Caco-2 (cell line): Measurements from ENCODE around the gene LDLRAD3. TPM values are rescaled to one million over a fixed set of nuclear protein-coding genes. Genes with fewer than 3 reads are reported as not detected.
A peak's percentile ranks its signal among the peaks of the same experiment; 100 is the strongest.

ENCODE experiments used
- BruUV-seq: library from RNA; stranded (reverse); fragments of 400-500 nt; replicated peaks from 2 replicates; lab custom pipeline; 2021; lab: Mats Ljungman, UMichigan
- CTCF ChIA-PET: fragments of 300-600 bp; sonication (Branson Sonifier 250); formaldehyde crosslinking; loops from one replicate; lab custom pipeline; 2022; ENCODE audit warnings: antibody characterized with exemption; lab: Charles Lee
- POLR2A ChIA-PET: fragments of 300-600 bp; sonication (Branson Sonifier 250); formaldehyde crosslinking; loops from one replicate; lab custom pipeline; 2022; ENCODE audit warnings: antibody characterized with exemption; lab: Charles Lee
- DNase-seq, 2 experiments: peaks; one replicate each; pipeline versions ENCODE4 v3.0.0 to v3.0.0-alpha.2; 2020 to 2022
- H3K27me3 ChIP-seq: replicated peaks from 2 replicates; pipeline ENCODE4 v1.6.0; 2011; ENCODE audit warnings: low read length; ENCODE audit not compliant: control insufficient read depth, insufficient read depth
- H3K36me3 ChIP-seq: 2 replicates; pipeline ENCODE4 v1.5.1; 2011; ENCODE audit warnings: low read length; ENCODE audit not compliant: control insufficient read depth, insufficient read depth
- H3K4me1 ChIP-seq: fragments of 250-450 bp; sonication (Bioruptor Pico); 2 replicates; pipeline ENCODE4 v1.5.1; 2020; ENCODE audit warnings: mild to moderate bottlenecking
- H3K4me3 ChIP-seq: 2 replicates; pipeline ENCODE4 v1.5.1; 2011; ENCODE audit warnings: low read depth, mild to moderate bottlenecking, control low read depth, low read length
- H3K9me3 ChIP-seq: fragments of 250-450 bp; sonication (Bioruptor Pico); 2 replicates; pipeline ENCODE4 v1.5.1; 2020; ENCODE audit warnings: mild to moderate bottlenecking, moderate library complexity
- H3K27ac Mint-ChIP-seq: one replicate; pipeline ENCODE4 v1.8.0; 2022; ENCODE audit warnings: mixed read lengths; ENCODE audit not compliant: unreplicated experiment
- H3K27me3 Mint-ChIP-seq: one replicate; pipeline ENCODE4 v1.8.0; 2022; ENCODE audit warnings: mixed read lengths; ENCODE audit not compliant: insufficient read depth, unreplicated experiment
- H3K36me3 Mint-ChIP-seq: one replicate; pipeline ENCODE4 v1.8.0; 2022; ENCODE audit warnings: mild to moderate bottlenecking, mixed read lengths; ENCODE audit not compliant: insufficient read depth, unreplicated experiment
- H3K4me1 Mint-ChIP-seq: one replicate; pipeline ENCODE4 v1.8.0; 2022; ENCODE audit warnings: low read depth, mixed read lengths; ENCODE audit not compliant: unreplicated experiment
- H3K4me3 Mint-ChIP-seq: one replicate; pipeline ENCODE4 v1.8.0; 2022; ENCODE audit warnings: mild to moderate bottlenecking, moderate library complexity, mixed read lengths; ENCODE audit not compliant: unreplicated experiment
- H3K9me3 Mint-ChIP-seq: one replicate; pipeline ENCODE4 v1.8.0; 2022; ENCODE audit warnings: mixed read lengths; ENCODE audit not compliant: unreplicated experiment
- intact Hi-C: fragments of 100-400 bp; cut with micrococcal nuclease; formaldehyde crosslinking; loops from one replicate; pipeline ENCODE4 v1.10.0; 2022; ENCODE audit not compliant: unreplicated experiment
- total RNA-seq: library from RNA; stranded (reverse); gene quantifications from 2 replicates; pipeline ENCODE4 v1.2.3, GENCODE V29; 2022
- TF ChIP-seq, protein P1 (sequence below), 2 experiments: fragments of 200-600 bp in 1 of 2; IDR thresholded peaks; 1 replicate in 1 of 2; 2 replicates in 1 of 2; pipeline versions ENCODE4 v1.5.1 to v1.8.0; 2011 to 2022; ENCODE audit warnings: antibody characterized with exemption in 1 of 2, control low read depth in 1 of 2, inconsistent platforms in 1 of 2, low read depth in 1 of 2, low read length in 1 of 2, mild to moderate bottlenecking in 1 of 2, moderate library complexity in 1 of 2; ENCODE audit not compliant: insufficient read depth in 1 of 2, severe bottlenecking in 1 of 2, unreplicated experiment in 1 of 2

Gene LDLRAD3
- total RNA-seq, 1 experiment from 2014 or later, result 9.9 TPM

DNA sequence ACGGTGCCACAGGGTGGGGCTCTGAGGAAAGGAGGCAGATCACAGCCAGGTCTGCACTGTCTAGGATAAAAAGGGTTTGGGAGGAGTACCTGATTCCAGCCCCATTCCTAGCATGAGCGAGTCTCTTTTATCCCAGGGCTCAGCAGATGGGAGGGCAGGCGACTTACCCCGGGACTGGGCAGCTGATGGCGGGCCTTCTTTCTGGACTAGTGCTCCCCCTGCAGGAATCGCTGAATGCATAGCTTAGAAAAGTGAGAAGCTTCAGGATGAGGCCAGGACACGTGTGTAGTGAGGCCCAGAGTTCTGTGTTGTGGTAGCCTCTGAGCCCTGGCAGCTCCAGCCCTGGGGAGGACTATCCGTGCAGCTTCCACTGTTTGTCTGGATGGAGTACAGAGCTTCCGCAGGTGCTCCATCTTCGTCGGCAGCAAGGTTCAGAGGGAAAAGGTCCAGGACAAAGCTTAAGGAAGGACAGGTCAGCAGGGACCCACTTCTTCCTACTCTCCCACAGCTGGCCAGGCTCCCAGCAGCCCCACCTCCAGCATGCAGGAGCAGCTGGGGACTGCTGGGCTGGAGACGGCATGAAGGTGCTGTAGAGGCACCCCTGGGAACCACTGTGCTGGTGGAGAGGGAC, 315.0 kb downstream of the LDLRAD3 start:
- intact Hi-C loops, result loop anchor here (1.0 to 5.0 kb wide), 5 partner anchors 67 to 644 kb away; no protein-coding TSS in a partner anchor
- peaks cover 12% of the 10 kb centered on the region for H3K4me1 Mint-ChIP-seq
- no peaks in the 10 kb centered on the region for H3K27me3 ChIP-seq
- H3K4me1 ChIP-seq, result peaks cover 12% of the 10 kb centered on the region; the same call in 1 of the 2 replicates
- no TSS peak for BruUV-seq
- H3K4me3 ChIP-seq, result no peak overlapping the region
- DNase-seq, result peak; percentile 73 to 76
- H3K36me3 ChIP-seq, result no peaks in the 10 kb centered on the region
- no peaks in the 10 kb centered on the region for H3K9me3 ChIP-seq
- TF ChIP-seq, protein P1, sequence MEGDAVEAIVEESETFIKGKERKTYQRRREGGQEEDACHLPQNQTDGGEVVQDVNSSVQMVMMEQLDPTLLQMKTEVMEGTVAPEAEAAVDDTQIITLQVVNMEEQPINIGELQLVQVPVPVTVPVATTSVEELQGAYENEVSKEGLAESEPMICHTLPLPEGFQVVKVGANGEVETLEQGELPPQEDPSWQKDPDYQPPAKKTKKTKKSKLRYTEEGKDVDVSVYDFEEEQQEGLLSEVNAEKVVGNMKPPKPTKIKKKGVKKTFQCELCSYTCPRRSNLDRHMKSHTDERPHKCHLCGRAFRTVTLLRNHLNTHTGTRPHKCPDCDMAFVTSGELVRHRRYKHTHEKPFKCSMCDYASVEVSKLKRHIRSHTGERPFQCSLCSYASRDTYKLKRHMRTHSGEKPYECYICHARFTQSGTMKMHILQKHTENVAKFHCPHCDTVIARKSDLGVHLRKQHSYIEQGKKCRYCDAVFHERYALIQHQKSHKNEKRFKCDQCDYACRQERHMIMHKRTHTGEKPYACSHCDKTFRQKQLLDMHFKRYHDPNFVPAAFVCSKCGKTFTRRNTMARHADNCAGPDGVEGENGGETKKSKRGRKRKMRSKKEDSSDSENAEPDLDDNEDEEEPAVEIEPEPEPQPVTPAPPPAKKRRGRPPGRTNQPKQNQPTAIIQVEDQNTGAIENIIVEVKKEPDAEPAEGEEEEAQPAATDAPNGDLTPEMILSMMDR (IDR thresholded peaks at IDR 0.05; ENCODE audit: insufficient read depth in 1 of 2, low read depth in 1 of 2, low read length in 1 of 2, severe bottlenecking in 1 of 2, unreplicated experiment in 1 of 2), result peak; percentile 62 to 79
- no peaks in the 10 kb centered on the region for H3K9me3 Mint-ChIP-seq
- peak overlapping the region; percentile 43 for H3K27ac Mint-ChIP-seq
- H3K36me3 Mint-ChIP-seq, result no peaks in the 10 kb centered on the region
- no peak overlapping the region for H3K4me3 Mint-ChIP-seq
- ChIA-PET POLR2A (no interaction called here), CTCF (interaction anchor here (0.6 to 2.3 kb wide), 15 partner anchors 9 to 641 kb away, joined by 3 to 51 read pairs (median 4); partner anchors contain the start of gene FJX1)
- no peaks in the 10 kb centered on the region for H3K27me3 Mint-ChIP-seq

- peaks cover 8% of the 10 kb centered on the region; the same call in 1 of the 2 replicates for H3K4me1 ChIP-seq
- BruUV-seq, result no TSS peak
- H3K27me3 ChIP-seq, result no peaks in the 10 kb centered on the region
- Mint-ChIP-seq H3K27me3 (no peaks in the 10 kb centered on the region), H3K4me3 (no peak overlapping the region), H3K9me3 (no peaks in the 10 kb centered on the region), H3K4me1 (peaks cover 15% of the 10 kb centered on the region), H3K27ac (no peak overlapping the region), H3K36me3 (no peaks in the 10 kb centered on the region)
- TF ChIP-seq, protein P1 (IDR thresholded peaks at IDR 0.05; ENCODE audit: insufficient read depth in 1 of 2, low read depth in 1 of 2, low read length in 1 of 2, severe bottlenecking in 1 of 2, unreplicated experiment in 1 of 2), result no peak
- no peaks in the 10 kb centered on the region for H3K36me3 ChIP-seq
- intact Hi-C loops, result no loop called here
- CTCF ChIA-PET, result interaction anchor here (1.2 kb wide), 1 partner anchor 218 kb away, joined by 4 read pairs; no protein-coding TSS in a partner anchor
- DNase-seq, result no peak
- no peak overlapping the region for H3K4me3 ChIP-seq
- no peaks in the 10 kb centered on the region for H3K9me3 ChIP-seq
- POLR2A ChIA-PET, result no interaction called here
Measured at GRCh38 chr11:36261094-36261493, 317.2 kb downstream of the LDLRAD3 start.

GRCh38 chr11:36264011-36264972, 320.4 kb downstream of the LDLRAD3 start:
- H3K9me3 Mint-ChIP-seq, result no peaks in the 10 kb centered on the region
- Histone ChIP-seq H3K36me3 (no peaks in the 10 kb centered on the region), H3K4me3 (no peak overlapping the region), H3K27me3 (no peaks in the 10 kb centered on the region), H3K4me1 (no peaks in the 10 kb centered on the region), H3K9me3 (no peaks in the 10 kb centered on the region)
- no peaks in the 10 kb centered on the region for H3K36me3 Mint-ChIP-seq
- intact Hi-C loops, result no loop called here
- H3K4me3 Mint-ChIP-seq, result no peak overlapping the region
- ChIA-PET CTCF (interaction anchor here (2.0 to 5.5 kb wide), 2 partner anchors 108 to 442 kb away, joined by 6 to 69 read pairs; no protein-coding TSS in a partner anchor), POLR2A (no interaction called here)
- H3K27ac Mint-ChIP-seq, result no peak overlapping the region
- H3K4me1 Mint-ChIP-seq, result peaks cover 6% of the 10 kb centered on the region
- H3K27me3 Mint-ChIP-seq, result no peaks in the 10 kb centered on the region
- no peak for DNase-seq
- no TSS peak for BruUV-seq
- TF ChIP-seq, protein P1 (IDR thresholded peaks at IDR 0.05; ENCODE audit: insufficient read depth in 1 of 2, low read depth in 1 of 2, low read length in 1 of 2, severe bottlenecking in 1 of 2, unreplicated experiment in 1 of 2), result no peak
